Measurements from ENCODE around the gene ASB2.

ASB2 gene

DNA sequence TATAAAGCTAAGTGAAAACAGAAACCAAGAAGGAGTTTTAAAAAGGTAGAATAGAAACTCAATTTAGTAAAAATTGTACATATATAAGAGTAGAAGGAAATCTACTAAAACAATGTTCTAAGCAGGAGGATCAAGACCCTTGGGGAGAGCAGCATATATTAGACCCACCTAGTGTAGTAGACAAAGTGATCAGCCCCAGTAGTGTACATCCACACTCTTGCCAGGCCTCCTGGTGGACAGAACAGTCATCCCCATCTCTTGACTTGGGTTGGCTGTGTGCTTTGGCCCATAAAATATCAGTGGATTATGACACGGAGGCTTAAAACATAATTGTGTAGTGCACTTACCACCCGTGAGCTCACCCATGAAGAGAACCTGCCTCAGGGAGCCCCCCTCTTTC is 38.9 kb upstream of the ASB2 start:
- TF ChIP-seq SIN3A (IDR thresholded peaks at IDR 0.05; ENCODE audit: borderline replicate concordance, insufficient read depth, low read length) = no peak
- no peak for TF ChIP-seq TAF1 (IDR thresholded peaks at IDR 0.05; ENCODE audit: borderline replicate concordance, insufficient read depth, low read length)
- TF ChIP-seq REST (IDR thresholded peaks at IDR 0.05; ENCODE audit: insufficient read depth in 1 of 2, low read depth in 2 of 2, low read length in 2 of 2) = no peak
- no peak for TF ChIP-seq POLR2AphosphoS5 (IDR thresholded peaks at IDR 0.05; ENCODE audit: low read depth, low read length)
- no peak for TF ChIP-seq FOXP2 (optimal IDR thresholded peaks at IDR 0.05; ENCODE audit: borderline replicate concordance, extremely low read depth, extremely low read length, insufficient read depth)

DNA sequence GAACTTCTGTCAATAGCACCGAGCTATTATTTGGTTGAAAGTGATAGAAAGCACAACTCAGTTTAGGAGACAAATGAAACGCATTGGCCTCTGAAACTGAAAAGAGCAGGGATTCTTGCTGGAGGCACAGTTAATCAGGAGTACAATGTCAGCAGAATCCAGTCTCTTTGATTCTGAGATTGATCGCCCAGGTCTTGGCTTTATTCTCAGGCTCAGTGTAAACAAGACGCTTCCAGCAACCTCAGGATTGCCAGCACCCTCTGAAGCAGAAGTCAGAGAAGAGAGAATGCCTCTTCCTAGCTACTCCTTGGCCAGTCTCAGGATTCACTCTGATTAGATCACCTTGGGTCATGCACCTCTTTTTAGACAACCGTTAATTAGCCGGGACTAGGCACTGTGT is 38.0 kb upstream of the ASB2 start:
- no peak for TF ChIP-seq SIN3A (IDR thresholded peaks at IDR 0.05; ENCODE audit: borderline replicate concordance, insufficient read depth, low read length)
- TF ChIP-seq TAF1 (IDR thresholded peaks at IDR 0.05; ENCODE audit: borderline replicate concordance, insufficient read depth, low read length) = no peak
- TF ChIP-seq REST (IDR thresholded peaks at IDR 0.05; ENCODE audit: insufficient read depth in 1 of 2, low read depth in 2 of 2, low read length in 2 of 2) = no peak
- no peak for TF ChIP-seq POLR2AphosphoS5 (IDR thresholded peaks at IDR 0.05; ENCODE audit: low read depth, low read length)
- TF ChIP-seq FOXP2 (optimal IDR thresholded peaks at IDR 0.05; ENCODE audit: borderline replicate concordance, extremely low read depth, extremely low read length, insufficient read depth) = no peak

- TF ChIP-seq SIN3A (IDR thresholded peaks at IDR 0.05; ENCODE audit: borderline replicate concordance, insufficient read depth, low read length) (no peak), FOXP2 (optimal IDR thresholded peaks at IDR 0.05; ENCODE audit: borderline replicate concordance, extremely low read depth, extremely low read length, insufficient read depth) (no peak), REST (IDR thresholded peaks at IDR 0.05; ENCODE audit: insufficient read depth in 1 of 2, low read depth in 2 of 2, low read length in 2 of 2) (no peak), POLR2AphosphoS5 (IDR thresholded peaks at IDR 0.05; ENCODE audit: low read depth, low read length) (no peak), TAF1 (IDR thresholded peaks at IDR 0.05; ENCODE audit: borderline replicate concordance, insufficient read depth, low read length) (no peak)
Observed at GRCh38 chr14:94011795-94012194, 35.4 kb upstream of the ASB2 start.

DNA sequence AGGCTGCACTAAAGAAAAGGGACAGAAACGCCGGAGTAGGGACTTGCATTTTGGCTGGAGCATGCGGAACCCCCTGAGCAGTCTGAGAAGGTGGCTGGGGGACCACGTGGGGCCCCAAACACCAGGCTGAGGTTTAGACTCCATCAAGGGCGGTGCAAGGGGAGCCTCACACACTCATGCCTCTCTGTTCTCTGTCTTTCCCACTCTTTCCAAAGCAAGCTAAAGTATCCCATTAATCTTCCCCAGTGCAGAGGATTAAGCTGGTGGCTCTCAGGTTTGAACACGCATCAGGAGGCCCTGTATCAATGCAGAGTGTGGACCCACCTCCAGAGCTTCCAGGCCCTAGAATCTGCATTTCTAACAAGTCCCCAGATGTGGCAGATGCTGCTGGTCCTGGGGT is 34.3 kb upstream of the ASB2 start:
- TF ChIP-seq TAF1 (IDR thresholded peaks at IDR 0.05; ENCODE audit: borderline replicate concordance, insufficient read depth, low read length) (no peak), POLR2AphosphoS5 (IDR thresholded peaks at IDR 0.05; ENCODE audit: low read depth, low read length) (no peak), REST (IDR thresholded peaks at IDR 0.05; ENCODE audit: insufficient read depth in 1 of 2, low read depth in 2 of 2, low read length in 2 of 2) (no peak), FOXP2 (optimal IDR thresholded peaks at IDR 0.05; ENCODE audit: borderline replicate concordance, extremely low read depth, extremely low read length, insufficient read depth) (no peak), SIN3A (IDR thresholded peaks at IDR 0.05; ENCODE audit: borderline replicate concordance, insufficient read depth, low read length) (no peak)

- TF ChIP-seq TAF1 (IDR thresholded peaks at IDR 0.05; ENCODE audit: borderline replicate concordance, insufficient read depth, low read length) (no peak), REST (IDR thresholded peaks at IDR 0.05; ENCODE audit: insufficient read depth in 1 of 2, low read depth in 2 of 2, low read length in 2 of 2) (no peak), SIN3A (IDR thresholded peaks at IDR 0.05; ENCODE audit: borderline replicate concordance, insufficient read depth, low read length) (no peak), FOXP2 (optimal IDR thresholded peaks at IDR 0.05; ENCODE audit: borderline replicate concordance, extremely low read depth, extremely low read length, insufficient read depth) (no peak), POLR2AphosphoS5 (IDR thresholded peaks at IDR 0.05; ENCODE audit: low read depth, low read length) (no peak)
Observed at GRCh38 chr14:94009767-94010166, 33.4 kb upstream of the ASB2 start.

Data from PFSK-1 (cell line).